Keratinocyte (primary cell): ENCODE measurements around the gene HIGD1C. TPM values are rescaled to one million over a fixed set of nuclear protein-coding genes. Genes with fewer than 3 reads are reported as not detected.
A peak's percentile ranks its signal among the peaks of the same experiment; 100 is the strongest.

Source experiments
- DNase-seq: peaks from one replicate; pipeline ENCODE4 v3.0.0-alpha.2; 2011; ENCODE audit warnings: low read depth, missing footprints, low spot score
- FAIRE-seq: peaks from 2 replicates; lab custom pipeline; 2011; peaks lifted over from hg19 to GRCh38; lab: Jason Lieb, UNC
- H2AFZ ChIP-seq: 2 replicates; pipeline ENCODE4 v1.6.0; 2012; ENCODE audit warnings: low read length, control low read depth, inconsistent platforms; ENCODE audit not compliant: control insufficient read depth
- H3K27ac ChIP-seq: 2 replicates; pipeline ENCODE4 v1.5.1; 2011; ENCODE audit warnings: low read length; ENCODE audit not compliant: control insufficient read depth, insufficient read depth
- H3K27me3 ChIP-seq: 3 replicates; pipeline ENCODE4 v1.6.0; 2011; ENCODE audit warnings: low read length; ENCODE audit not compliant: control insufficient read depth, insufficient read depth; ENCODE audit errors: extremely low read depth
- H3K36me3 ChIP-seq, 2 experiments: 2 replicates in 1 of 2; 3 replicates in 1 of 2; pipeline ENCODE4 v1.5.1; 2011; ENCODE audit warnings: low read length in 2 of 2, mild to moderate bottlenecking in 1 of 2; ENCODE audit not compliant: control insufficient read depth in 2 of 2, insufficient read depth in 2 of 2; ENCODE audit errors: extremely low read depth in 1 of 2
- H3K4me1 ChIP-seq: 3 replicates; pipeline ENCODE4 v1.5.1; 2011; ENCODE audit warnings: low read length; ENCODE audit not compliant: control insufficient read depth, insufficient read depth; ENCODE audit errors: extremely low read depth
- H3K4me2 ChIP-seq: 3 replicates; pipeline ENCODE4 v1.6.0; 2011; ENCODE audit warnings: low read depth, low read length; ENCODE audit not compliant: control insufficient read depth, insufficient read depth; ENCODE audit errors: extremely low read depth
- H3K4me3 ChIP-seq, 3 experiments: fragments of 200-600 bp in 1 of 3; sonication (generic) in 1 of 3; 2 replicates in 2 of 3; 3 replicates in 1 of 3; pipeline ENCODE4 v1.5.1; 2011 to 2016; ENCODE audit warnings: low read length in 3 of 3, mild to moderate bottlenecking in 3 of 3, control low read depth in 2 of 3, inconsistent platforms in 1 of 3, low read depth in 1 of 3, mixed read lengths in 1 of 3, mixed run types in 1 of 3, moderate library complexity in 1 of 3; ENCODE audit not compliant: control insufficient read depth in 2 of 3, insufficient read depth in 2 of 3; ENCODE audit errors: extremely low read depth in 1 of 3
- H3K79me2 ChIP-seq: 2 replicates; pipeline ENCODE4 v1.6.0; 2012; ENCODE audit warnings: low read length; ENCODE audit not compliant: control insufficient read depth, insufficient read depth
- H3K9ac ChIP-seq: 3 replicates; pipeline ENCODE4 v1.6.0; 2011; ENCODE audit warnings: low read length; ENCODE audit not compliant: control insufficient read depth, insufficient read depth; ENCODE audit errors: extremely low read depth
- H3K9me1 ChIP-seq: 3 replicates; pipeline ENCODE4 v1.6.0; 2011; ENCODE audit warnings: low read length; ENCODE audit not compliant: control insufficient read depth, insufficient read depth; ENCODE audit errors: extremely low read depth
- H3K9me3 ChIP-seq: 2 replicates; pipeline ENCODE4 v1.5.1; 2012; ENCODE audit warnings: low read depth, low read length; ENCODE audit not compliant: control insufficient read depth
- H4K20me1 ChIP-seq: 3 replicates; pipeline ENCODE4 v1.6.0; 2011; ENCODE audit warnings: low read length; ENCODE audit not compliant: control insufficient read depth, insufficient read depth; ENCODE audit errors: extremely low read depth
- EZH2 ChIP-seq: IDR thresholded peaks from one replicate; pipeline ENCODE4 v1.6.1; 2012; ENCODE audit warnings: inconsistent platforms, mild to moderate bottlenecking, low read length, moderate library complexity
- dilution Hi-C: fragments of 300-500 bp; cut with MboI; formaldehyde crosslinking; loops from one replicate; pipeline ENCODE4 v1.7.0; 2020; ENCODE audit warnings: low sequenced_read_pairs; ENCODE audit not compliant: extremely low pct_ligation_motif_present
- polyA plus RNA-seq, 5 experiments: library from polyadenylated mRNA; depleted of rRNA in 3 of 5; stranded (reverse) in 3 of 5; stranded (forward) in 1 of 5; unstranded in 1 of 5; fragments of >200 nt; gene quantifications; 1 replicate in 1 of 5; 2 replicates in 3 of 5; 3 replicates in 1 of 5; pipeline versions ENCODE4 v1.2.1 to v1.2.3, GENCODE V29; 2011 to 2012; ENCODE audit warnings: missing spikeins in 2 of 5, low read depth in 1 of 5, low replicate concordance in 1 of 5
- TF ChIP-seq, protein P1 (sequence below), 3 experiments: IDR thresholded peaks in 1 of 3; conservative IDR thresholded peaks in 1 of 3; optimal IDR thresholded peaks in 1 of 3; 2 replicates in 2 of 3; 3 replicates in 1 of 3; pipeline versions ENCODE3 to v1.5.1; 2011; ENCODE audit warnings: low read length in 3 of 3, mild to moderate bottlenecking in 3 of 3, moderate library complexity in 2 of 3, control low read depth in 1 of 3, inconsistent platforms in 1 of 3; ENCODE audit not compliant: insufficient read depth in 2 of 3; ENCODE audit errors: extremely low read depth in 1 of 3

Gene HIGD1C
- polyA plus RNA-seq, 1 donor (not counting 4 experiments of a cell fraction or from before 2014, with no cell fraction given), result not detected

DNA sequence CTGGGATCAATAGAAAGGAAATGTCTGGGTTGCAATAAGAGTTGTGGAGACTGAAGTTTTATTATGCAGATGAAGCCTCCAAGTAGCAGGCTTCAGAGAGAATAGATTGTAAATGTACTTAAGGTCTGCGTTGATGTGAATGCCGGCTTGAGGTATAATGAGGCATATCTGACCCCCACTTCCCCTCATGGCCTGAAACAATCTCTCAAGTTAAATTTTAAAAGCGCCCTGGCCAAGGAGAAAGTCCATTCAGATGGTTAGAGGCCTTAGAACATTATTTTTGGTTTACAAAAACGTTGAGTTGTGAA lies 28.3 kb upstream of the HIGD1C start:
- Histone ChIP-seq H3K9me3 (no peaks in the 10 kb centered on the region), H4K20me1 (no peaks in the 10 kb centered on the region), H3K9me1 (peaks cover 3% of the 10 kb centered on the region), H3K36me3 (no peaks in the 10 kb centered on the region), H3K4me2 (peak overlapping the region; percentile 88), H3K9ac (peak overlapping the region; percentile 46), H3K4me1 (peaks cover 45% of the 10 kb centered on the region), H3K79me2 (no peaks in the 10 kb centered on the region), H2AFZ (peak overlapping the region; percentile 86), H3K27ac (peak overlapping the region; percentile 38), H3K27me3 (no peaks in the 10 kb centered on the region), H3K4me3 (peak overlapping the region in 2 of 3 experiments; percentile 68 to 74)
- DNase-seq (no peak), FAIRE-seq (no peak)
- TF ChIP-seq EZH2, result no peak
- TF ChIP-seq, protein P1, sequence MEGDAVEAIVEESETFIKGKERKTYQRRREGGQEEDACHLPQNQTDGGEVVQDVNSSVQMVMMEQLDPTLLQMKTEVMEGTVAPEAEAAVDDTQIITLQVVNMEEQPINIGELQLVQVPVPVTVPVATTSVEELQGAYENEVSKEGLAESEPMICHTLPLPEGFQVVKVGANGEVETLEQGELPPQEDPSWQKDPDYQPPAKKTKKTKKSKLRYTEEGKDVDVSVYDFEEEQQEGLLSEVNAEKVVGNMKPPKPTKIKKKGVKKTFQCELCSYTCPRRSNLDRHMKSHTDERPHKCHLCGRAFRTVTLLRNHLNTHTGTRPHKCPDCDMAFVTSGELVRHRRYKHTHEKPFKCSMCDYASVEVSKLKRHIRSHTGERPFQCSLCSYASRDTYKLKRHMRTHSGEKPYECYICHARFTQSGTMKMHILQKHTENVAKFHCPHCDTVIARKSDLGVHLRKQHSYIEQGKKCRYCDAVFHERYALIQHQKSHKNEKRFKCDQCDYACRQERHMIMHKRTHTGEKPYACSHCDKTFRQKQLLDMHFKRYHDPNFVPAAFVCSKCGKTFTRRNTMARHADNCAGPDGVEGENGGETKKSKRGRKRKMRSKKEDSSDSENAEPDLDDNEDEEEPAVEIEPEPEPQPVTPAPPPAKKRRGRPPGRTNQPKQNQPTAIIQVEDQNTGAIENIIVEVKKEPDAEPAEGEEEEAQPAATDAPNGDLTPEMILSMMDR (optimal IDR thresholded peaks at IDR 0.05 in 1 of 3, IDR thresholded peaks at IDR 0.05 in 1 of 3, conservative IDR thresholded peaks at IDR 0.05 in 1 of 3; ENCODE audit: extremely low read depth in 1 of 3, insufficient read depth in 2 of 3, low read length in 3 of 3), result no peak
- dilution Hi-C loops, result no loop called here

DNA sequence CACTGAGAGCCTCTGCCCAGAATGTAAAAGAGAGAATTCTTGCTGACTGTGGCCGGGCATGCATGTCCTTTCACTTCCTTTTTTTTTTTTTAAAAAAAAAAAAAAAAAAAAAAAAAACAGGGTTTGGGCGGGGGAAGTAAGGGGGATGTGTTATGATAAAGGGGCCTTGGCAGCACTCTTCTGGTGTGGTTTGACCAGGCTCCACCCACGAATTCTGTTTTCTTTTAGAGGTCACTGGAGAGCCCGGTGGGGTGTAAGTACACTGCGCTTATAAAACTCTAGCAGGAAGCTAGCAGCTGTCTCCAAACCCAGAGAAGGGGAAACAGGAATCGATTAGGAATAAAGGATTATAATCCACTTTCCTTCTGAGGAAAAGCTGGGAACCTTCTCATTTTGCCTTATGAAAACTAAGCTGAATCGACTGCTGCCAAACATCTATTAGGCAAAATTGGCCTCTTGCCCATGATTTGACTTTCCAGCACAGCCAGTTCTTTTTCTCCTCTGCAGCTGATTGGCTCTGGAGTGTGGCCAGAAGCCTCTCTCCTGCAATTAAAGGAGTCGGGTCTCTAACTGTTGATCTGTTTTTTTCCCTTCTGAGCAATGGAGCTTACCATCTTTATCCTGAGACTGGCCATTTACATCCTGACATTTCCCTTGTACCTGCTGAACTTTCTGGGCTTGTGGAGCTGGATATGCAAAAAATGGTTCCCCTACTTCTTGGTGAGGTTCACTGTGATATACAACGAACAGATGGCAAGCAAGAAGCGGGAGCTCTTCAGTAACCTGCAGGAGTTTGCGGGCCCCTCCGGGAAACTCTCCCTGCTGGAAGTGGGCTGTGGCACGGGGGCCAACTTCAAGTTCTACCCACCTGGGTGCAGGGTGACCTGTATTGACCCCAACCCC lies 27.7 kb upstream of the HIGD1C start:
- Histone ChIP-seq H3K79me2 (no peaks in the 10 kb centered on the region), H3K9me3 (no peaks in the 10 kb centered on the region), H3K4me2 (peak overlapping the region; percentile 88), H3K4me3 (peak overlapping the region; percentile 17 to 74 (median 68)), H2AFZ (peak overlapping the region; percentile 86), H3K4me1 (peaks cover 45% of the 10 kb centered on the region), H3K27ac (peak overlapping the region; percentile 38), H3K9ac (peak overlapping the region; percentile 46), H3K27me3 (no peaks in the 10 kb centered on the region), H3K36me3 (no peaks in the 10 kb centered on the region), H3K9me1 (peaks cover 3% of the 10 kb centered on the region), H4K20me1 (no peaks in the 10 kb centered on the region)
- dilution Hi-C loops, result no loop called here
- FAIRE-seq (peak; percentile 83), DNase-seq (no peak)
- TF ChIP-seq EZH2, result no peak
- TF ChIP-seq, protein P1 (optimal IDR thresholded peaks at IDR 0.05 in 1 of 3, IDR thresholded peaks at IDR 0.05 in 1 of 3, conservative IDR thresholded peaks at IDR 0.05 in 1 of 3; ENCODE audit: extremely low read depth in 1 of 3, insufficient read depth in 2 of 3, low read length in 3 of 3), result no peak
